Cardiac fibroblast (primary cell): ENCODE results near the gene PFKFB3.
"Not testable (repeated sequence)": the region's sequence is repeated elsewhere in the genome, so short reads cannot be mapped to it uniquely, and the experiment has no call there.

ENCODE experiments used
- DNase-seq, 2 donors: peaks; one replicate each; pipeline versions ENCODE4 v3.0.0 to v3.0.0-alpha.2; 2010; ENCODE audit warnings: low read depth in 2 of 2
- H3K4me3 ChIP-seq, 2 donors: replicated peaks in 1 of 2; 1 replicate in 1 of 2; 2 replicates in 1 of 2; pipeline ENCODE4 v1.5.1; 2011; ENCODE audit warnings: low read depth in 2 of 2, low read length in 2 of 2, mild to moderate bottlenecking in 2 of 2, moderate library complexity in 1 of 2
- CTCF ChIP-seq: IDR thresholded peaks from one replicate; pipeline ENCODE4 v1.5.1; 2011; ENCODE audit warnings: low read depth, mild to moderate bottlenecking, low read length, inconsistent platforms

Gene PFKFB3

GRCh38 chr10:6201516-6201975 lies 1.2 kb upstream of the PFKFB3 start:
- H3K4me3 ChIP-seq = peak overlapping the region; percentile 47 to 57
- DNase-seq = peak; percentile 69 to 72
- no peak for TF ChIP-seq CTCF

DNA sequence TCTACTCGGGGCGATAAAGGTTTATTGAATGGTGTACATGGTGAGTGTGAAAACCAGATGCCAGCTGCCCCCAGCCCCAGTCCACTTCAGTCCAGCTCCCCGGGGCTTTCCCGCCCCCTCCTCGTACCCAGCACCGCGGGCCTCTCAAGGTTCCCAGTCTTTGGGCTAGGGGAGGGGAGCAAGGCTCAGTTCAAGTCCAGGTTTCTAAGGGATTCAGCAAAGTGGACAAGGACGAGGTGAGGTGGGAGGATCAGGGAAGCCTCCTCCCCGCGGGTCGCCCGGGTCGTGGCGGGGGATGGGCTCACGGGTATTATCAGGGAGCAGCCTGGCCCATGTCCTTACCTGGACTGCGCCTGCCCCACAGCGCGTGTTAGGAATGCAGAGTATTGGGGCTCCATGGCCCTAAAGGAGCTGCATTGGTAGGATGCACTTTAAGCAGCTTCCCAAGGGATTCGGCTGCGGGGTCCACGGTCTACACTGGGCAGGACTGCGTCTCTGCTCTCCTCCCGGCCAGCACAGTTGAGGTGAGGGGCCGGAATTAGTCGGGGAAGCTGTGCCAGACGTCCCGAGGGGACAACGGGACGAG lies 541 bp upstream of the PFKFB3 start:
- peak overlapping the region; percentile 47 to 57 for H3K4me3 ChIP-seq
- TF ChIP-seq CTCF = no peak
- DNase-seq = no peak

GRCh38 chr10:6203331-6204062 lies 765 bp downstream of the PFKFB3 start:
- H3K4me3 ChIP-seq = peak overlapping the region; percentile 64 to 83
- peak; percentile 56 to 66 for DNase-seq
- peak; percentile 1 for TF ChIP-seq CTCF

DNA sequence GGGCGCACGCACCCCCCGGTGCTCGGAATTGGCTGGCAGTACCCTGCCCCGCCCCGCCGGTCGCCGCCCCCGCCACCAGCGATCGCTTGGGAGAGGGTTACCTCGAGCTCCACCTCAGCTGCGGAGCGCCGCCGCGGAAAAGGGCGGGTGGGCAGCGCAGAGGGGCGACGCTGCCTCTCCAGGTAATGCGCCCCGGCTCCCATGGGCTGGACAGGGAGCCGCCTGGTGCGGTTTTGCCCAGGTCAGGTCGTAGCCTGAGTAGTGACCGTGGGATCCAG lies 1.3 kb downstream of the PFKFB3 start:
- H3K4me3 ChIP-seq = peak overlapping the region; percentile 64 to 83
- no peak for TF ChIP-seq CTCF
- no peak for DNase-seq

DNA sequence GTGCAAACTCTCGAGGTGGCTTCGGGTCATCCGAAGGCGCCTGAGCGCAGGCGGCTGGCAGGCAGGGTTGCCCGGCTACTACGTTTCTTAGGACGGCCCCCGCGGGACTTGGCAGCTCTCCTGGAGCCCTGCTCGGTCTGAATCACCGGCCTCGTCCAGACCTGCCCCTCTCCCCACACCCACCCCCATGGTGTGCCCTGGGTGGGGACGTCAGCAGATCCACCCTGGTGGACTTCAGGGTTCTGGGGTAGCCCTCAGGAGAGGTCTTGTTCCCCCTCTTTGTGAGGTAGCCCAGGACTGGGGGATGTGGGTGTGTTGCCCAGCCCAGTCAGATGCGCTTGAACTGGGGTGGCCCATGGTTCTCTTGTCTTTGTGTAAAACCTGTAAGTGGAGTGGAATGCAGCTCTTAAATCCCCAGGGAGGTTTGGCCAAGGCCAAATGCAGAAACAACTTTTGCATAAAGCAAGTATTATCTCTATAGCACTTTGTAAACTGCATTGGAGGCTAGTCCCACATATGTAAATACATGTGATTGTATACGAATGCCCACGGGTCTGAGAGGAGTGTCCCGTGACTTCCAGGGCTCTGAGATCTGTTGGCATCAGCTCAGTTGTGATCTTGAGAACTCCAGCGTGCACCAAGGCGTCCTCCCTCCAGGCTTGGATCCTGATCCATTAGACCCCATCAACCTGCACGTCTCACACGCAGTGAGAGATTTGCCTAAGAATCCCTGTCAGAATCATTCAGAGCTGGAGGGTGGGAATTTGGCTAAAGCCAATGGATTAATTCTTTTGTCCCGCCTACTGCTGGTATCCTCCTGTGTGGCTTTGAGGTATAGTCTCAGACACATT lies 1.8 kb downstream of the PFKFB3 start:
- peak; percentile 79 to 89 for DNase-seq
- peak overlapping the region; percentile 64 to 83 for H3K4me3 ChIP-seq
- no peak for TF ChIP-seq CTCF

- DNase-seq, H3K4me3 ChIP-seq: not testable (repeated sequence)
These were observed 3.8 kb downstream of the PFKFB3 start for GRCh38 chr10:6206486-6206885.

GRCh38 chr10:6207658-6208057 lies 4.9 kb downstream of the PFKFB3 start:
- TF ChIP-seq CTCF = no peak
- no peak overlapping the region for H3K4me3 ChIP-seq
- DNase-seq = no peak
